Glomerular visceral epithelial cell (primary cell): ENCODE measurements around the gene AKR1A1.
"Not testable (repeated sequence)": the region's sequence is repeated elsewhere in the genome, so short reads cannot be mapped to it uniquely, and the experiment has no call there.

Source experiments
- DNase-seq: peaks from one replicate; pipeline ENCODE4 v3.0.0-alpha.2; 2016; ENCODE audit errors: extremely low spot score

The AKR1A1 gene

GRCh38 chr1:45569962-45570581 is 19.4 kb downstream of the AKR1A1 start:
- peak; percentile 79 for DNase-seq

DNA sequence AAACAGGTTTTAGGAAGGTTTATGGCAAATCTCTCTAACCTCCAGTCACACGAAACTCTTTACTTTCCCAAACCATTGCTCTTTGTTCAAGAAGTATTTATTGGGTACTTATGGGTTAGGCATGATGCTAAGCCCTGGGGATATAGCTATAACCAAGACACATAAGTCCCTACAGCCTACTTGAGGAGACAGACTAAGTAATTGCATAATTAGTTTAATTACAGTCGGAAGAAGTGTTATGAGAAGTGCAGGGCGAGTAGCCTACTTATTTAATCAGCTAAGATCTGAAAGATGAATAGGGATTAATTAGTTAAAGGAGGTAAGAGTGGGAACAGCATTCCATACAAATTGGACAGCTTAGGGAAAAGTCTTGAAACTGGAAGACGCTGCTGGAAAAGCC is 20.0 kb downstream of the AKR1A1 start:
- no peak for DNase-seq

DNA sequence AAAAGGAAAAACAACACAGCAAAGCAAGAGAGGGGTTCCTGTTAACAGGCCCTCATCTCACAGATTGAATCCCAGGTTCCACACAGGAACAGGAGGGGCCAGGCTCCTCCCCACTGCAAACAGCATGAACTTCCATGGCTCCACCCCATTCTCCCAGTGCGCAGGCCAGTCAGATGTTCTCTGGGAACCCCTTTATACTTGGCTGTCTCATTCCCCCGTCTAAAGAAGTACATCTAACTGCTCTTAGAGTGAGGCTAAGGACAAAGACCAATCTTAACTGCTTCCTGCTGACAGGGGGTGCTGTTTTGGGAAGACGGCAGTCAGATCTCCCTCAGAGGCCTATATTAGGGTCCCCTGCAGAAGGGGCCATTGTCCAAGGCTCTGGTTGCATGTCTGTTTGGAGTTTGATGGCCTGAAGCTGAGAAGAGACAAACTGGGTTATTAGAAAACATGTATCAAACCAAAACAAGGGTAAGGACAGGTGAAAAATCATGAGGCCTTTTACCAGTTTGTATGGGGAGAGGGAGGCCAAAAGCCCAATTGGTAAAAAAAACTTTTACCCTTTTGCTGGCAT is 22.7 kb downstream of the AKR1A1 start:
- DNase-seq = no peak

- DNase-seq = no peak
Observed at GRCh38 chr1:45574105-45574626, 23.5 kb downstream of the AKR1A1 start.

DNA sequence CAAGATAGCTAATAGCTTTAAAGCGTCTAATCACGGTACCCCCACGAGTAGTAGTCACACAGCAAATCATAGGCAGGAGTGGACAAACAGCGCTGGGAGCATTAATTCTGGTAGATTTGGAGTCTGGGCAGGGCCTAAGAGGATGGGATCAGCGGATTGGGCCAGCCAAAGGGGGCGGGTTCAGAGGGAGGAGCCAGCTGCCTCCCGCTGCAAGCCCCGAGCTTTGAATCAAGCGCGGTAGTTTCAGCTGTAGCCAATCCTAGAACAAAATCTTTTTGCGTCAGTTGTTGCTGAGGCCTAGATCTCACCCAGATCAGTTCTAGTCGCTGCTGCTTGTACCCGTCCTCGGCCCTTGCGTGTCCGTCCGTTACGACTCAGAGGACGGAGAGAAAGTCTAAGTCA is 32.6 kb downstream of the AKR1A1 start:
- peak; percentile 98 for DNase-seq

GRCh38 chr1:45583666-45584350 is 33.2 kb downstream of the AKR1A1 start, which contains the start of gene NASP:
Gene NASP, plus strand, starts transcription at chr1:45584041. Its CDS starts 106 bp downstream, at chr1:45584147.
- DNase-seq = peak; percentile 92

DNA sequence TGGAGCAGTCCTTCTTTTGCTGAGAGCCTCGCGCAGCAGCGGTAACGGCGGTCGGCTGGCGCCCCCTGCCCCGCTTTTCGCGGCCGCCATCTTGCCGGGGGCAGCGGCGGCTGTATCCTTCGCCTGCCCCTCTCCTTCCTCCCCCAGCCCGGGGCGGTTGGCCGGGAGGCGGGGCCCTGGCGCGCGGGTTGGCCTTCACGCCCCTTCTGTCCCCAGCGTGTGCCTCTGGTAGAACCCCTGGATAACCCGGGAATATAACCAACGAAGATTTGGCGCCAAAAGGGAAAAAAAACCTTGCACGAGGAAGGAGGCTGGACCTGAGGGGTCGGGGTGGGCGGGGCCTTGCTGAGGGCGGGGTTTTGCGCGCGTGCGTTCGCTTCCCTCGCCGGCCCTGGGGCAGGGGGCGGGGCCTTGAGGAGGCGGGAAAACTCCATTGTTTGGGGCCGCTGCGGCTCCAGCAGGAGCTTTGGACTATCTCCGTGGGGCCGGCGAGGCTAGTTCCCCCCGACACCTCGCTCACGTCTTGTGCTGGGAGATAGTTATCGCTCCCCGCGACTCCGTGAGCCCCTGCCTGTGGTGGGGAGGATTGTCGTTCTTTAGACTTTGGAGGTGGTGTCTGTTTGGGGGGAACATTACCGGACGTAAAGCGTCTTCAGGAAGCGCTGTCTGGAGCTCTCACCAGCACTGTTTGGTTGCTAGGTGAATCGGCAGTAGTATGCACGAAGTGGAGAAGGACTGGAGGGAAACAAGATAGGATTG is 33.9 kb downstream of the AKR1A1 start:
- peak; percentile 93 for DNase-seq

DNA sequence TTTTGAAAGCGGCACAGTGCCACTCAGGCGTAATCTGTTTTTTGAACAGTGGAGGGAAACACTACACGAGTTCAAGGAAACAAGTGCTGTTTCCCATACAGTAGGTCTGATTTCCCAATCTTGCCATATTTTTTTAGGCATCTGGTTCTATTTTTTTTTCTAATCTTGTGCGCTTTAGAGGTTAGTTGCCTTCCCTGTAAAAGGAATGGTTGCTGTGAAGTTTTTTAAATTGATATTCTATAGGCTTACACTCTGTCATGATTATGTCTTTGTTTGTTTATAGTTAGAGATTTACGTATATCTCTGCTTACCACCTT is 34.4 kb downstream of the AKR1A1 start:
- DNase-seq = no peak

DNA sequence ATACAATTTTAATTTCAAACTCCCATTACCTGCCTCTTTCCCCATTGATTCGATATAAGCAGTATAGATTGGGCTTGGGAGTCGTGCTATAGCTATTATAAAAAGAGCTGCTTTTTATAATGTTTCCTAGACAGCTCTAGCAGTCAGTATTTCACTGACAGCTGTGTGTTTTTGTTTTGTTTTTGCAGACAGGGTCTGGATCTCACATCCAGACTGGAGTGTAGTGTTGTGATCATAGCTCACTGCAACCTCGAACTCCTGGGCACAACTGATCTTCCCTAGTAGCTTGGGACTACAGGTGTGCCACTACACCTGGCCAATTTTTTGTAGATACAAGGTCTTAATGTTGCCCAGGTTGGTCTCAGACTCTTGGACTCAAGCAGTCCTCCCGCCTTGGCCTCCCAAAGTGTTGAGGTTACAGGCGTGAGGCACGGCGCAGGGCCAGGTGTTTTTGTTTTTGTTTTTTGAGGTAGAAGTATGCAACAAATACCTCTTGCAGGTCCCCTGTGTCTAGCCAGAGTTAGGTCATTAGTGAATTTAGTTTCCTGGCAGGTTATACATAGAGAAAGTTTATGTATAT is 35.0 kb downstream of the AKR1A1 start:
- DNase-seq = no peak

DNA sequence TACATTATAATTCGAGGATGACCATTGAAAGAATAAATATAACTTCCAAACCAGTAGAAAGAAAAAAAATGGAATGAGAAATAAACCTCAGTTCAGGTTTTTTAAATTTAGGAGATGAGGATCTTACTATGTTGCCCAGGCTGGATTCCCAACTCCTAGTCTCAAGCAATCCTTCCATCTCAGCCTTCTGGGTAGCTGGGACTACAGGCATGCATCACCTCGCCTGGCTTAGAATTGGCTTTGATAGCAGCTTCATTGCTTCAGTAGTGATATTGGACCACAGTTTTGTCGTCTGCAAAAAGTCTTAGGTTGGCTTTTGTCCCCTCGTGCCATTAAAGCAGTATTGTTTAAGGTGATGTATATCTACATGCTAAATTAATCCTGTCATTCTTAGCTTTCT is 36.1 kb downstream of the AKR1A1 start:
- DNase-seq = no peak

- no peak for DNase-seq
Observed at GRCh38 chr1:45589861-45590260, 39.2 kb downstream of the AKR1A1 start.

DNA sequence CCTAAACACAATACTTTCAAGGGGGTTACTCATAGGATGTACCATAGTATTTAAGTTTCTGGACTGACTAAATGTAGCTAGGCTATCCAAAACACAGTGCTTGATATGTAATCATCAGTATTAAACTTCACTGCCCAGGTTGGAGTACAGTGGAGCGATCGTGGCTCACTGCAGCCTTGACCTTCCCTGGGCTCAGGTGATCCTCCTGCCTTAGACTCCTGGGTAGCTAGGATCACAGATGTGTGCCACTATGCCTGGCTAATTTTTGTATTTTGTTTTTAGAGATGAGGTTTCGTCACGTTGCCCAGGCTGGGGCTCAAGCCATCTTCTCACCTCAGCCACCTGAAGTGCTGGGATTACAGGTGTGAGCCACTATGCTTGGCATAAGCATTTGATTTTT is 43.8 kb downstream of the AKR1A1 start:
- DNase-seq = no peak

DNA sequence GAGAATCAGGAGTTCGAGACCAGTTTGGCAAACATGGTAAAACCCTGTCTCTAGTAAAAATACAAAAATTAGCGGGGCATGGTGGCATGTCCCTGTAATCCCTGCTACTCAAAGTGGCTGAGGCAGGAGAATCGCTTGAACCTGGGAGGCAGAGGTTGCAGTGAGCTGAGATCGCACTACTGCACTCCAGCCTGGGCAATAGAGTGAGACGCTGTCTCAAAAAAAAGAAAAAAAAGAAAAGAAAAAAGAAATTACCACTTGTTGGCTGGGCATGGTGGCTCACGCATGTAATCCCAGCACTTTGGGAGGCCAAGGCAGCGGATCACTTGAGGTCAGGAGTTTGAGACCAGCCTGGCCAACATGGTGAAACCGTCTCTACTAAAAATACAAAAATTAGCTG is 46.1 kb downstream of the AKR1A1 start:
- DNase-seq = not testable (repeated sequence)

- no peak for DNase-seq
Observed at GRCh38 chr1:45604239-45604638, 53.6 kb downstream of the AKR1A1 start.

GRCh38 chr1:45607404-45608074 is 56.9 kb downstream of the AKR1A1 start:
- DNase-seq = no peak

DNA sequence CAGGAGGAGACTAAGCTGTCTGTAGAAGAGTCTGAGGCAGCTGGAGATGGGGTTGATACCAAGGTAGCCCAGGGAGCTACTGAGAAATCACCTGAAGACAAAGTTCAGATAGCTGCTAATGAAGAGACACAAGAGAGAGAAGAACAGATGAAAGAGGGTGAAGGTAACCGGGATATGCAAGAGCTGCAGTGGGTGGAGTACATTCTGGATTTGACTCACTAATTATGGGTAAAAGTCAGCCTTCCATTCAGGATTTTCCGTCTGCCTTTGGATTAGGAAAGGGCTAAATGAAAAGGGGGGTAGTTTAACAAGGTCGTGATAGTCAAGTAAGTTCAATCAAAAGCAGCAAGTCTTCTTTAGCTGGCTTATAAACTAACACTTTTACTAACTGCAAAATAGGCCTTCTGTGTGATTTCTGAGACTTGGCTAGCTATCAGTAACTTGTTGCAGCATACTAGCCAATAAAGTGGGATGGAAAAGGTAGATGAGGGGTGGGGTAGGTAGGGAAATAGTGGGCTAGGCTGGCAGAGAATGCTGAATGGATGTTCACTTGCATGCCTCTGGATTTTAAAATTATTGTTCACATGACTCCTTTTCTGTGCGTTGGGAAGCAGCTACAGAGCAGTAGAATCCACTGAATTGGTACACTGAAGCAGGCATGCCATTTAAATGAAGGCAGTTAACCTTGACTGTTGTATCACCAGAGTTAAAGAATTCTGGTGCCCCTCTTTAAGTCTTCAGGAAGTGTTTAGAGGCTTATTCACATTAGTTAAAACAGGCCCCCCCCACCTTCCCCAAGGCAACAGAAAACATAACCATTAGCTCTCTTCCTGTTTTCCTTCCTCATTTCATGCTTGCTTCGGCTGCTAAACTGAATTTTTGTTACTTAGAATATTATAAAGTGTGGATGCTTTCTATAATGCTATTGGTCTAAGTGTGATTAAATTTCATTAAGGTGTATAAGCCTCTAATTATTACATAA is 57.8 kb downstream of the AKR1A1 start:
- DNase-seq = no peak

GRCh38 chr1:45610589-45611226 is 60.1 kb downstream of the AKR1A1 start:
- no peak for DNase-seq

DNA sequence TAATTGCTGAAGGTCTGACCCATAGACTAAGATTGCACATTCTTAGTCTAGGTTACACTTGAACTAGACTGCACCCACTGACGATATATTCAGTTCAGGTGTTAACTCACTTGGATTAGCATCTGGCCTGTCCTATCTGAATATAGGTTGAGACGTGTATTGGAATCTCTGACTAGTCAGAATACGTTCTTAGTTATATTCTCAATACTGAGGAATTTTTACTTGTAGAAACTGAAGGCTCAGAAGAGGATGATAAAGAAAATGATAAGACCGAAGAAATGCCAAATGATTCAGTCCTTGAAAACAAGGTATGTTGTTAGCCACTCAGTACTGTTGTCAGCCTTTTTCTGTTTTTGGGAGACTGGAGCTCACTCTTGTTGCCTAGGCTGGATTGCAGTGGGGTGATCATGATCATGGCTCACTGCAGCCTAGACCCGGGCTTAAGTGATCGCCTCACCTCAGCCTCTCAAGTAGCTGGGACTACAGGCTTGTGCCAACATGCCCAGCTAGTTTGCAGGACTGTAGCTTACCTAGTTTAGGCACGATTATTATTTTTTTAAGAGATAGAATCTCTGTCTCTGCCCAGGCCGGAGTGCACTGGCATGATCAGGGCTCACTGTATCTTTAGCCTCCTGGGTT is 62.4 kb downstream of the AKR1A1 start:
- no peak for DNase-seq

- no peak for DNase-seq
Observed at GRCh38 chr1:45615885-45616284, 65.3 kb downstream of the AKR1A1 start.
